HCT116 (cell line): ENCODE data around the gene SESN1.

Source experiments
- CBX3 ChIP-seq: IDR thresholded peaks from 2 replicates; pipeline ENCODE4 v1.6.1; 2012; ENCODE audit warnings: low read depth
- CEBPB ChIP-seq: IDR thresholded peaks from 2 replicates; pipeline ENCODE4 v1.6.1; 2012; ENCODE audit warnings: low read depth
- CTCF ChIP-seq, 3 experiments: fragments of 200-600 bp in 1 of 3; sonication (generic) in 1 of 3; IDR thresholded peaks in 2 of 3; conservative IDR thresholded peaks in 1 of 3; 2 replicates each; pipeline ENCODE4 v1.5.1; 2012 to 2017; ENCODE audit warnings: low read depth in 2 of 3, low read length in 2 of 3, antibody characterized with exemption in 1 of 3, borderline replicate concordance in 1 of 3, control low read depth in 1 of 3, mild to moderate bottlenecking in 1 of 3, mixed read lengths in 1 of 3, mixed run types in 1 of 3, moderate library complexity in 1 of 3; ENCODE audit not compliant: insufficient read depth in 1 of 3
- EZH2 ChIP-seq: fragments of 200-600 bp; sonication (generic); IDR thresholded peaks from 2 replicates; pipeline ENCODE4 v1.6.1; 2017; ENCODE audit warnings: antibody characterized with exemption, mixed run types
- EZH2phosphoT487 ChIP-seq: fragments of 200-600 bp; IDR thresholded peaks from 2 replicates; pipeline ENCODE4 v1.6.1; 2018; ENCODE audit warnings: antibody characterized with exemption, borderline replicate concordance
- POLR2A ChIP-seq: IDR thresholded peaks from 2 replicates; pipeline ENCODE4 v1.7.0; 2011; ENCODE audit warnings: borderline replicate concordance; ENCODE audit not compliant: insufficient read depth, insufficient read length; ENCODE audit errors: extremely low read depth
- POLR2AphosphoS5 ChIP-seq: IDR thresholded peaks from 2 replicates; pipeline ENCODE4 v1.6.1; 2011; ENCODE audit warnings: mild to moderate bottlenecking, low read depth, low read length, moderate library complexity
- SP1 ChIP-seq: IDR thresholded peaks from 2 replicates; pipeline ENCODE4 v1.6.1; 2012; ENCODE audit warnings: low read depth
- SRF ChIP-seq: IDR thresholded peaks from 2 replicates; pipeline ENCODE4 v1.6.1; 2012; ENCODE audit warnings: low read depth
- YY1 ChIP-seq: IDR thresholded peaks from 2 replicates; pipeline ENCODE4 v1.6.1; 2011; ENCODE audit warnings: low read length, low read depth, moderate library complexity, mild to moderate bottlenecking; ENCODE audit not compliant: insufficient replicate concordance; ENCODE audit errors: extremely low read depth
- ZBTB33 ChIP-seq: IDR thresholded peaks from 2 replicates; pipeline ENCODE4 v1.6.1; 2011; ENCODE audit warnings: mild to moderate bottlenecking, low read length, moderate library complexity; ENCODE audit not compliant: insufficient replicate concordance; ENCODE audit errors: extremely low read depth
- ZFX ChIP-seq: fragments of 450-650 bp; IDR thresholded peaks from 2 replicates; pipeline ENCODE4 v1.6.1; 2017
- ZNF274 ChIP-seq: fragments of 200-500 bp; sonication (Bioruptor generic); IDR thresholded peaks from 2 replicates; pipeline ENCODE4 v1.6.1; 2014; ENCODE audit warnings: mild to moderate bottlenecking, low read depth, low read length, inconsistent platforms
- TF ChIP-seq, protein P1 (sequence below): IDR thresholded peaks from 2 replicates; pipeline ENCODE4 v1.6.1; 2012

DNA sequence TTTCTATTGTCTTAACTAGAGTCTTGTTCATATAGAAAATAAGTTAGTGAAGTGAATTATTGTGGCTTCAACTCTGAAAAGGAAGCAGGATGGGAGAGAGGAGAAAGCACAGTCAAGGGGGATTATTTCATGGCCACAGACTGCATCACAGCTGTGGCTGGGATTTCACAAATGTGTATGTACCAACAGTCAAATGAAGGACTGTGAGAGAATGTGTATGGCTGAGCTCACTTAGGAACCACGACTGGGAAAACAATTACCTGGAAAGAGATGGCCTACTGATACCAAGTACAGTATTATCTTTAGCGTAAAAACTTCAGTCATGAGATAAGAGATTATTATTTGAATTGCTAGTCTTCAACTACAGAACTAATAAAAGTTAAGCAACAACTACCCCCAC lies 54.9 kb downstream of the SESN1 start:
- TF ChIP-seq SRF (no peak), CTCF (IDR thresholded peaks at IDR 0.05 in 2 of 3, conservative IDR thresholded peaks at IDR 0.05 in 1 of 3; ENCODE audit: borderline replicate concordance in 1 of 3, insufficient read depth in 1 of 3, low read depth in 2 of 3, low read length in 2 of 3) (no peak), ZNF274 (no peak), POLR2A (no peak), CEBPB (no peak), EZH2 (no peak), POLR2AphosphoS5 (no peak), CBX3 (no peak), EZH2phosphoT487 (no peak), ZFX (no peak), ZBTB33 (no peak), YY1 (no peak), SP1 (no peak)
- TF ChIP-seq, protein P1, sequence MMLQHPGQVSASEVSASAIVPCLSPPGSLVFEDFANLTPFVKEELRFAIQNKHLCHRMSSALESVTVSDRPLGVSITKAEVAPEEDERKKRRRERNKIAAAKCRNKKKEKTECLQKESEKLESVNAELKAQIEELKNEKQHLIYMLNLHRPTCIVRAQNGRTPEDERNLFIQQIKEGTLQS, result no peak
